Activated CD8-positive, alpha-beta T cell treated with anti-CD3 and anti-CD28 coated beads for 36 hours (primary cell): ENCODE data around the gene ARHGAP44. TPM values are rescaled to one million over a fixed set of nuclear protein-coding genes. Genes with fewer than 3 reads are reported as not detected.

Source experiments
- ATAC-seq: fragments of 200-7000 bp; cut with Tn5 transposase; one replicate; pipeline ENCODE4 v1.10.0; 2021; ENCODE audit warnings: mild to moderate bottlenecking, moderate library complexity
- CTCF ChIA-PET: fragments of 350-600 bp; sonication (Branson Sonifier 250); formaldehyde crosslinking; loops from one replicate; lab custom pipeline; 2021; ENCODE audit warnings: antibody characterized with exemption; lab: Charles Lee
- POLR2A ChIA-PET: fragments of 350-600 bp; sonication (Branson Sonifier 250); formaldehyde crosslinking; loops from one replicate; lab custom pipeline; 2021; ENCODE audit warnings: antibody characterized with exemption; lab: Charles Lee
- DNase-seq: peaks from one replicate; pipeline ENCODE4 v3.0.0-alpha.2; 2020
- H3K27ac Mint-ChIP-seq: one replicate; pipeline ENCODE4 v1.8.0; 2021; ENCODE audit warnings: mild to moderate bottlenecking, mixed read lengths
- H3K27me3 Mint-ChIP-seq: one replicate; pipeline ENCODE4 v1.8.0; 2021; ENCODE audit warnings: mixed read lengths
- H3K36me3 Mint-ChIP-seq: one replicate; pipeline ENCODE4 v1.8.0; 2021; ENCODE audit warnings: low read depth, mixed read lengths
- H3K4me1 Mint-ChIP-seq: one replicate; pipeline ENCODE4 v1.8.0; 2021; ENCODE audit warnings: low read depth, mixed read lengths
- H3K4me3 Mint-ChIP-seq: one replicate; pipeline ENCODE4 v1.8.0; 2021; ENCODE audit warnings: mild to moderate bottlenecking, moderate library complexity, mixed read lengths
- H3K9me3 Mint-ChIP-seq: one replicate; pipeline ENCODE4 v1.8.0; 2021; ENCODE audit warnings: mixed read lengths
- CTCF ChIP-seq: fragments of 200-600 bp; IDR thresholded peaks from one replicate; pipeline ENCODE4 v1.8.0; 2022; ENCODE audit warnings: antibody characterized with exemption, mild to moderate bottlenecking
- intact Hi-C: fragments of 100-400 bp; cut with micrococcal nuclease; formaldehyde crosslinking; loops from one replicate; pipeline ENCODE4 v1.10.0; 2022
- microRNA-seq: library from miRNA; unstranded; fragments of <30 nt; microRNA quantifications from one replicate; pipeline ENCODE4 v1.2.0, GENCODE V29; 2022; ENCODE audit warnings: borderline microRNAs expressed, borderline replicate concordance
- total RNA-seq, 2 experiments: library from RNA; stranded (reverse); gene quantifications; one replicate each; pipeline ENCODE4 v1.2.3, GENCODE V29; 2021

Gene ARHGAP44
- total RNA-seq, 2 experiments from 2014 or later: 0.22 to 0.50 TPM

DNA sequence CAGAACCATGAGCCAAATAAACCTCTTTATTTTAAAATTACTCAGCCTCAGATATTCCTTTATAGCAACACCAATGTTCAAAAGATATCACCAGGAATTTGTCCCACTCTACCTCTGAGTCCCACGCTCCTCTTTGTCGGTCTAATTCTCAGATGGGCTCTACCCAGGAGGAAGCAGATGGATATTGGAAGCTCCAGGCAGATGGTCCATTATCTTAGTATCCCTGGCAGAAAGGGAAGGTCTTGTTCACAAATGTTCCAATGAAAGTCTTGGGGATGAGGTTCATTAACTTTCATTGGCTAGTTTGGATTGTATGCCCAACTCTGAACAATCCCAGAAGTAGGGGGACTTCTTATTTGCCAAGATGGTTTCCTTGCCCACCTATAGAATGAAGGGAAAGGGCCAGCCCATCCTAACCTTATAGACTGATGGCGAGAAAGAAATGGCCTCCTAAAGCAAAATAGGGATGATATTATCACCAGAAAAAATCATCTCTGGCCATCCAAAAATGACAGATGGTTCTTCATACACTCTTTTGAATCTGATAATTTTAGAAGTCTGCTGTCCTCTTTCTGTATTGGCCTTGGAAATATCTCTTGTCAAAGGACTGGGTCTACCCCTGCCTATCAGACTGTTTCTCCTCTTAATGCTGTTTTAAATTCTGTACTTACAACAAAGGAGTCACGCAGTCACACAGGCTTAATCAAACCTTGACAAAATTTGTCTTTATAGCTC, 249.8 kb downstream of the ARHGAP44 start:
- no peak for TF ChIP-seq CTCF
- no peaks in the 10 kb centered on the region for H3K9me3 Mint-ChIP-seq
- H3K27ac Mint-ChIP-seq: no peak overlapping the region
- H3K4me1 Mint-ChIP-seq: no peaks in the 10 kb centered on the region
- H3K36me3 Mint-ChIP-seq: no peaks in the 10 kb centered on the region
- H3K27me3 Mint-ChIP-seq: peaks cover 4% of the 10 kb centered on the region
- intact Hi-C loops: no loop called here
- ChIA-PET CTCF (interaction anchor here (5.3 kb wide), 1 partner anchor 8 kb away, joined by 49 read pairs; no protein-coding TSS in a partner anchor), POLR2A (no interaction called here)
- H3K4me3 Mint-ChIP-seq: no peak overlapping the region
- DNase-seq: no peak
- no peak for ATAC-seq

Small RNAs within 50 kb of the gene (microRNA-seq; reads per million reads assigned to microRNA genes)
- not detected for gene MIR1269B

Other genes with a start within 250 kb of the ARHGAP44 start
- not detected for gene MYOCD, start 123.6 kb upstream of the ARHGAP44 start, total RNA-seq
- 10 to 100 TPM; 60.1 to 67.6 TPM for gene ELAC2, start 228.5 kb downstream of the ARHGAP44 start, total RNA-seq